Loucy (cell line): ENCODE measurements around the gene AKR1A1.

Experiments
- H2AFZ ChIP-seq: fragments of 200-600 bp; sonication (generic); 2 replicates; pipeline ENCODE4 v1.6.0; 2016; ENCODE audit warnings: antibody characterized with exemption, mild to moderate bottlenecking, low read length, moderate library complexity
- H3F3A ChIP-seq: fragments of 200-600 bp; 2 replicates; pipeline ENCODE4 v1.6.0; 2016; ENCODE audit warnings: antibody characterized with exemption, low read depth, mild to moderate bottlenecking
- H3K27me3 ChIP-seq: fragments of 200-600 bp; sonication (generic); 2 replicates; pipeline ENCODE4 v1.6.1; 2014; ENCODE audit warnings: low read length, mild to moderate bottlenecking; ENCODE audit not compliant: insufficient read depth, poor library complexity, severe bottlenecking
- H3K36me3 ChIP-seq: fragments of 200-600 bp; sonication (generic); 2 replicates; pipeline ENCODE4 v1.6.1; 2016; ENCODE audit warnings: low read length; ENCODE audit not compliant: insufficient read depth
- H3K4me1 ChIP-seq: fragments of 200-600 bp; sonication (generic); 2 replicates; pipeline ENCODE4 v1.5.1; 2014; ENCODE audit warnings: low read length, mild to moderate bottlenecking; ENCODE audit not compliant: insufficient read depth, poor library complexity, severe bottlenecking
- H3K4me2 ChIP-seq: fragments of 200-600 bp; sonication (generic); 2 replicates; pipeline ENCODE4 v1.6.0; 2014; ENCODE audit warnings: antibody characterized with exemption, low read length, low read depth, mild to moderate bottlenecking; ENCODE audit not compliant: poor library complexity, severe bottlenecking
- H3K4me3 ChIP-seq: fragments of 200-600 bp; sonication (generic); 2 replicates; pipeline ENCODE4 v1.5.1; 2014; ENCODE audit warnings: low read length, mild to moderate bottlenecking, mixed read lengths; ENCODE audit not compliant: poor library complexity, severe bottlenecking
- H3K79me2 ChIP-seq: fragments of 200-600 bp; sonication (generic); 2 replicates; pipeline ENCODE4 v1.6.1; 2014; ENCODE audit warnings: low read length; ENCODE audit not compliant: insufficient read depth
- H3K9ac ChIP-seq: fragments of 200-600 bp; sonication (generic); 2 replicates; pipeline ENCODE4 v1.6.0; 2014; ENCODE audit warnings: mild to moderate bottlenecking, low read depth, low read length, moderate library complexity; ENCODE audit not compliant: poor library complexity, severe bottlenecking
- H3K9me2 ChIP-seq: fragments of 200-600 bp; sonication (generic); replicated peaks from 2 replicates; pipeline ENCODE4 v1.6.1; 2016; ENCODE audit warnings: low read depth, low read length, mixed read lengths
- H3K9me3 ChIP-seq: fragments of 200-600 bp; sonication (generic); 2 replicates; pipeline ENCODE4 v1.6.1; 2014; ENCODE audit warnings: mild to moderate bottlenecking, antibody characterized with exemption, low read length, low read depth; ENCODE audit not compliant: insufficient read depth
- H4K20me1 ChIP-seq: fragments of 200-600 bp; sonication (generic); 2 replicates; pipeline ENCODE4 v1.6.0; 2014; ENCODE audit warnings: antibody characterized with exemption, low read length, mild to moderate bottlenecking; ENCODE audit not compliant: insufficient read depth, poor library complexity, severe bottlenecking
- EZH2phosphoT487 ChIP-seq: fragments of 200-600 bp; IDR thresholded peaks from 2 replicates; pipeline ENCODE4 v1.6.1; 2018; ENCODE audit warnings: antibody characterized with exemption, mild to moderate bottlenecking, moderate library complexity, borderline replicate concordance
- TF ChIP-seq, protein P1 (sequence below): fragments of 200-600 bp; sonication (generic); conservative IDR thresholded peaks from 2 replicates; pipeline ENCODE4 v1.5.1; 2014; ENCODE audit warnings: mild to moderate bottlenecking, antibody characterized with exemption, low read length

AKR1A1 gene

DNA sequence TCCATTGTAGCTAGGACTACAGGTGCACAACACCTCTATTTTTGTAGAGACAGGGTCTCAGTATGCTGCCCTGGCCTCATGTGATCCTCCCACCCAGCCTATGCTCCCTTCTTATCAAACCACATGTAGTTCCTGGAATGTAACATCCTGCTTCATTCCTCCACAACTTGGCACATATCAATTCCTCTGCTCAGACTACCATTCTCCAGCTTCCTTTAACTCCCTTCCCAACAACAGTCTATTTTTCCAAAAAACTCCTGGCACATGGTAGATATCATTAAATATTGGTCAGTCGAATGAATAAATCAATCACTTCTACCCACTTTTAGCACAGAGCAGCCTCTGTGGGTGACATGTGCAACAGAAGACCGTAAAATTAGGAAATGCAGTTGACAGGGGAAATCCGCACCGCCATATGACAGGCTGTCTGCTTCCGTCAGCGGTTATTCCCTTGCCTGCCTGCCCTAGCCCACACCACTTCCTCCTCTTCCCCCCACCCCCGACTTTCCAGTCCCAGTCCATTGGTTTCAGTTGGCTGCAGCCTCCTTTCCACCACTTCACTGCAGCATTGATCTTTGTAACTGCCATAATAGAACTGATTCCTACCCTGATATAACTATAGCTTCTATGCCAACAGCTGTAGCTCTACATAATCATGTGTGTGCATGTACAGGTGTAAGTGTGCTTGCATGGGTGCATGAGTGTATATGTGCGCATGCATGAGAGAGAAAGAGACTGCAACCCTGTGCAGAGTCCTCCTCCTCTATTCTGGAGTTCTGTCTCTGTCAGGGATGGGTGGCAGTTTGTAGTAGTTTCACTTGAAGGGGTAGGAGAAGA is 6.8 kb upstream of the AKR1A1 start:
- peak overlapping the region; percentile 91 for H3K4me2 ChIP-seq
- H3K9ac ChIP-seq: peak overlapping the region; percentile 74
- no peaks in the 10 kb centered on the region for H3K27me3 ChIP-seq
- H3K79me2 ChIP-seq: no peaks in the 10 kb centered on the region
- H4K20me1 ChIP-seq: no peaks in the 10 kb centered on the region
- peak overlapping the region; percentile 61 for H3K4me3 ChIP-seq
- H3K4me1 ChIP-seq: peaks cover 42% of the 10 kb centered on the region
- TF ChIP-seq EZH2phosphoT487: no peak
- TF ChIP-seq, protein P1, sequence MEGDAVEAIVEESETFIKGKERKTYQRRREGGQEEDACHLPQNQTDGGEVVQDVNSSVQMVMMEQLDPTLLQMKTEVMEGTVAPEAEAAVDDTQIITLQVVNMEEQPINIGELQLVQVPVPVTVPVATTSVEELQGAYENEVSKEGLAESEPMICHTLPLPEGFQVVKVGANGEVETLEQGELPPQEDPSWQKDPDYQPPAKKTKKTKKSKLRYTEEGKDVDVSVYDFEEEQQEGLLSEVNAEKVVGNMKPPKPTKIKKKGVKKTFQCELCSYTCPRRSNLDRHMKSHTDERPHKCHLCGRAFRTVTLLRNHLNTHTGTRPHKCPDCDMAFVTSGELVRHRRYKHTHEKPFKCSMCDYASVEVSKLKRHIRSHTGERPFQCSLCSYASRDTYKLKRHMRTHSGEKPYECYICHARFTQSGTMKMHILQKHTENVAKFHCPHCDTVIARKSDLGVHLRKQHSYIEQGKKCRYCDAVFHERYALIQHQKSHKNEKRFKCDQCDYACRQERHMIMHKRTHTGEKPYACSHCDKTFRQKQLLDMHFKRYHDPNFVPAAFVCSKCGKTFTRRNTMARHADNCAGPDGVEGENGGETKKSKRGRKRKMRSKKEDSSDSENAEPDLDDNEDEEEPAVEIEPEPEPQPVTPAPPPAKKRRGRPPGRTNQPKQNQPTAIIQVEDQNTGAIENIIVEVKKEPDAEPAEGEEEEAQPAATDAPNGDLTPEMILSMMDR: no peak
- H2AFZ ChIP-seq: no peak overlapping the region
- peaks cover 8% of the 10 kb centered on the region; the same call in 1 of the 2 replicates for H3F3A ChIP-seq
- no peaks in the 10 kb centered on the region for H3K9me2 ChIP-seq
- no peaks in the 10 kb centered on the region for H3K9me3 ChIP-seq
- no peaks in the 10 kb centered on the region for H3K36me3 ChIP-seq

DNA sequence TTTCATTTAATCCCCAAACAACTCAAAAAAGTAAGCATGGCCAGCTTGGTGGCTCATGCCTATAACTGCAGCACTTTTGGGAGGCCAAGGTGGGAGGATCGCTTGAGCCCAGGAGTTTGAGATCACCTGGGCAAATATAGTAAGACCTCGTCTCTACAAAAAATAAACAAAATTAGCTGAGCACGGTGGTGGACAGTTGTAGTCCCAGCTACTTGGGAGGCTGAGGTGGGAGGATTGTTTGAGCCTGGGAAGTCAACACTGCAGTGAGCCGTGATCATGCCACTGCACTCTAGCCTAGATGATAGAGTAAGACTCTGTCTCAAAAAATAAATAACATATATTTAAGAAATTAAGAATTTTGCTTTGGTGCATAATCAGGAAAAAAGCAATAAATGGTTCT is 6.1 kb upstream of the AKR1A1 start:
- no peaks in the 10 kb centered on the region for H3K27me3 ChIP-seq
- no peaks in the 10 kb centered on the region for H3K9me3 ChIP-seq
- H3K9ac ChIP-seq: peak overlapping the region; percentile 74
- H4K20me1 ChIP-seq: no peaks in the 10 kb centered on the region
- H3F3A ChIP-seq: peaks cover 8% of the 10 kb centered on the region; the same call in 1 of the 2 replicates
- peak overlapping the region; percentile 91 for H3K4me2 ChIP-seq
- TF ChIP-seq, protein P1: no peak
- TF ChIP-seq EZH2phosphoT487: no peak
- peak overlapping the region; percentile 61 for H3K4me3 ChIP-seq
- H3K4me1 ChIP-seq: peaks cover 42% of the 10 kb centered on the region
- no peaks in the 10 kb centered on the region for H3K9me2 ChIP-seq
- H3K79me2 ChIP-seq: peaks cover 3% of the 10 kb centered on the region; the same call in 1 of the 2 replicates
- H3K36me3 ChIP-seq: no peaks in the 10 kb centered on the region
- no peak overlapping the region for H2AFZ ChIP-seq

DNA sequence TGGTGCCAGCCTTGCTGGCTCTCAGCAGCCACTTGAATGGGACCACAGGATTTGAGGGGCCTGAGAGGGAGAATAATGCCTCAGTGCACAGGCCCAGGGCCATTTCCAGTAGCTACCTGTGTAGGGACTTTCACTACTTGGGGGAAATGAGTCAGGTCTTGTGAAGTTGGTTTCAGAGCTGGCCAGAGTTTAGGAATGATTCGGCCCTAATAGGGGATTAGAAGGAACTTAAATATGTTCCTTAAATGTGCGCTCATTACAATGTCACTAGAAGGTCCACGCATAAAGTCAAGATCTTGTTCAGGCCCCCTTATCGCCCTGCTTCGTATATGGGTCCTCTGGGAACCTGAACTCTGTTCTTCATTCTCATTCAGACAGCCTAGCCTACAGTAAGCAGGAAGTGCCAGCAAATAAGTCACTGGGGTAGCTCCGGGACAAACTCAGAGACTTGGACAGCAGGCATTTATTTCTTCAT is 5.6 kb upstream of the AKR1A1 start:
- Histone ChIP-seq H3K4me1 (peaks cover 42% of the 10 kb centered on the region), H3K9me3 (no peaks in the 10 kb centered on the region), H4K20me1 (no peaks in the 10 kb centered on the region), H3K9me2 (no peaks in the 10 kb centered on the region), H3K9ac (peak overlapping the region; percentile 74), H3K4me2 (peak overlapping the region; percentile 91), H3F3A (peaks cover 8% of the 10 kb centered on the region; the same call in 1 of the 2 replicates), H3K4me3 (peak overlapping the region; percentile 61), H2AFZ (peak overlapping the region; percentile 9; the same call in 1 of the 2 replicates), H3K79me2 (peaks cover 5% of the 10 kb centered on the region; the same call in 1 of the 2 replicates), H3K27me3 (no peaks in the 10 kb centered on the region), H3K36me3 (no peaks in the 10 kb centered on the region)
- TF ChIP-seq, protein P1: no peak
